Endometrial microvascular endothelial cells (primary cell): Measurements from ENCODE around the gene SLC5A10. TPM values are rescaled to one million over a fixed set of nuclear protein-coding genes. Genes with fewer than 3 reads are reported as not detected.
"Not testable (repeated sequence)": the region's sequence is repeated elsewhere in the genome, so short reads cannot be mapped to it uniquely, and the experiment has no call there.

ENCODE experiments used
- in situ Hi-C: cut with HindIII; loops from 2 replicates; pipeline ENCODE4 v1.10.0; 2017; ENCODE audit warnings: low sequenced_read_pairs, low pct_unique_long_range_greater_than_20kb; ENCODE audit errors: inconsistent ontology term
- total RNA-seq: library from RNA; depleted of rRNA; stranded (reverse); fragments of >200 nt; gene quantifications from one replicate; pipeline ENCODE4 v1.2.3, GENCODE V29; 2015; ENCODE audit errors: inconsistent ontology term

Gene SLC5A10
- total RNA-seq, result not detected

DNA sequence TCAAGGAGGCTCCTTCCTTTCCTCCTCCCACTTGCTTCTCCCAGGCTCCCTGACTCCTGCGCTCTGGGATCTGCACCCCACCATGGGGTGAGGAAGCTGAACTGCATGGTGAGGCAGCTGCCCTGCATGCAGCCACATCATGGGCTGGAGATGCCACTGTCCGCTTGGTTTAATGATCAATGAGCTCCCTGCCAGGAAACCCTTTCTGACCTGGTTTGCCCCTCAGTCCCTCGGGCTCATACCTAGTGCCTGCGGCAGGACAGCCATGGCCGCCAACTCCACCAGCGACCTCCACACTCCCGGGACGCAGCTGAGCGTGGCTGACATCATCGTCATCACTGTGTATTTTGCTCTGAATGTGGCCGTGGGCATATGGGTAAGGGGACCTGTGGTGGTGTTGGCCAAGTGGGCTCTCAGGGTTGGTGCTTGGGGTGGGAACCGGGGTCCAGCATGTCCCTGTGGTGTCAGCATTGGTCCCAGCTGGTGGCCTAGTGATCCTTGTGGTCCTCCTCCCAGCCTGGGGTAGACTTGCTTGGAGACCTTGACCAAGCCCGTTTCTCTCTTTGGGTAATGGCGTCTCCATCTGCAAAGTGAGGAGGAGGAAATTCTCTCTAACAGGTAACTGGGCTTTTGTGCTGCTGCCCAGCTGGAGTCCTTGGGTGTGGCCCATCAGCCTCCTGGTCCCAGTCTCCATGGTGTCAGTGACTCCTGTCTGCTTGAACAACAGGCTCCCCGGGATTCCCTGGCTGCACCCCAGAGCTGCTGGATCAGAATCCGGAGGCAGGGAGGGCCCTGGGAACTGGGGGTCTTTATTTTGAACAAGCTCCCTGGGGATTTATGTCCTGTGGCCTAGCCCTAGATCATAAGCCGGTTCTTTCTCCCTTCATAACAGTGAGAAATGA lies at the start of gene SLC5A10:
SLC5A10 (plus strand) TSS at position 225 of the 902 bp plus-strand sequence; CDS start at position 266, 41 bp downstream.
- in situ Hi-C loops, result no loop called here

GRCh38 chr17:18904482-18904881 lies 47.5 kb upstream of the SLC5A10 start:
- in situ Hi-C loops, result no loop called here

DNA sequence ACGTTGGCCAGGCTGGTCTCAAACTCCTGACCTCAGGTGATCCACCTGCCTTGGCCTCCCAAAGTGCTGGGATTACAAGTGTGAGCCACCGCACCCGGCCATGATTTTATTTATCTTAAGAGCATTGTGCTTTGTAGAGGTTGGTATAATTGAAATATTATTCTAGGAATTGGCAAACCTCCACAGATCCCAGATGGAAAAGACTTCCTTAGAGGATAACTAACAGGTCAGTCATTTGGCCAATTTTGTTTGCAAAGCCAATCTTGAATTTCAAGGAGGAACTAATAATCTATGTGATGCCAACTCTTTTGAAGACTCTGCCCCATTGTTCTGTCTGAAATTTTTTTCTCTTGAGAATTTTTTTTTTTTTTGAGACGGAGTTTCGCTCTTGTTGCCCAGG lies 46.7 kb upstream of the SLC5A10 start:
- in situ Hi-C loops, result no loop called here

GRCh38 chr17:18910326-18910725 lies 41.6 kb upstream of the SLC5A10 start:
- in situ Hi-C loops, result no loop called here

- in situ Hi-C loops, result no loop called here
Measured at GRCh38 chr17:18910881-18911280, 41.1 kb upstream of the SLC5A10 start.

GRCh38 chr17:18916816-18917500 lies 35.0 kb upstream of the SLC5A10 start:
- in situ Hi-C loops, result no loop called here

GRCh38 chr17:18917506-18918032 lies 34.4 kb upstream of the SLC5A10 start:
- in situ Hi-C loops, result no loop called here

- in situ Hi-C loops, result no loop called here
Measured at GRCh38 chr17:18919963-18920362, 32.0 kb upstream of the SLC5A10 start.

DNA sequence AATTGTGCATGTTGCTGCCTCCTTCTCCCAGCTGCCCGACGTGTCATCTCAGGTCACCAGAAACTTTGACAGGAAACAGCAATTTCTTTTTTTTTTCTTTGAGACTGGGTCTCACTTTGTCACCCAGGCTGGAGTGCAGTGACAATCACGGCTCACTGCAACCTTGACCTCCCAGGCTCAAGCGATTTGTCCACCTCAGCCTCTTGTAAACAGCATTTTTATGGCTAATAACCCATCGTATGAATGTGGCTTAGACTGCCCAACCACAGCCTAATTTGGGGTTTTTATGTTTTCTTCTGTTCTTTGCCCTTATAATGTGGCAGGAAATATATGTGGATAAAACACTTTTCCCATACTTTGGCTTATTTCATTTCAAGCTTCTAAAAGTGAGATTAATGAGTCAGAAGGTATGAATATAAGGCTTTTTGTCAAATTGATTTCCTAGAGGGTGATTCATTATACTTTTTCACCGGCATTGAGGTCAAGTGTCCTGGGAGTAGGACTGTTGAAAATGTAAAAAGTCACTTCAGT lies 31.0 kb upstream of the SLC5A10 start:
- in situ Hi-C loops, result no loop called here

DNA sequence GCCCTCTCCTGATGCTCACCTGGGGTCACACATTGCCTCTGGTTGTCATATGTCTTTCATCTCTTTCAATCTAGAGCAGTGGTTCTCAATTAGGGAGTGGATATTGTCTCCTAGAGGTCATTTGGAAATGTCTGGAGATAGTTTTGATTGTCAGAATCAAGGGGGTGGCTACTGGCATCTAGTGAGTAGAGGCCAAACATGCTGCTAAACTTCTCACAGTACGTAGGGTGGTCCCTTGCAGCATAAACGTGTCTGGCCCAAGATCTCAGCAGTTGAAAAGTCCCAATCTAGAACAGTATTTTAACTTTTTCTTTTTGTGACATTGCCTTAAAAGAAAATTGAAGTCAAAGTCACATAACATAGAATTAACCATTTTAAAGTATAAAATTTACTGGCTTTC lies 30.5 kb upstream of the SLC5A10 start:
- in situ Hi-C loops, result no loop called here

GRCh38 chr17:18921912-18922451 lies 30.0 kb upstream of the SLC5A10 start:
- in situ Hi-C loops, result no loop called here

DNA sequence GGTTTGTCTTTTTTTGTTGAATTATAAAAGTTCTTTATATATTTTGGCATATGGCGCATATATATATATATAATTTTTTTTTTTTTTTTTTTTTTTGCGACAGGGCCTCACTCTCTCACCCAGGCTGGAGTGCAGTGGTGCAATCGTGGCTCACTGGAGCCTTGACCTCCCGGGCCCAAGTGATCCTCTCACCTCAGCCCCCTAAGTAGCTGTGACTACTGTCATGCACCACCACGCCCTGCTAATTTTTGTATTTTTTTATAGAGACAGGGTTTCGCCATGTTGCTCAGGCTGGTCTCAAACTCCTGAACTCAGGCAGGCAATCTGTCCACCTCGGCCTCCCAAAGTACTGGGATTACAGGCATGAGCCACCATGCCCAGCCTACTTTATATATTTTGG lies 29.4 kb upstream of the SLC5A10 start:
- in situ Hi-C loops, result not testable (repeated sequence)

DNA sequence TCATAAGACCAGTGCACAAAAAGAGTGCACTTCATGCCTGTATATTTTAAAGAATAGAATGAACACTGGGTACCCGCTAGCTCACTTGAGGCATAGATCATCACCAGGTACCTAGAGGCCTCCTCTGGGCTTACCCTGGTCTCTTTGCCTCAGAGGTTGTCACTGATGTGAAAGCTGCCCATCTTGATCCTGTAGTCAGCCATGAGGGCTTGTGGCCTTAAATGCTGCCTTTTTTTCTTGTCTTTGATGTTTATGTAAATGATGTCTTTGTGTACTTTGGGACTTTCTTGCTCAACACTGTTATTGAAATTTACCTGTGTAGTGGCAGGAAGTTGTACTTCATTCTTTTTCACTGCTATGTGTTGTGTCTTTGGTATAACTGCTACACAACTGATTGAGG lies 26.8 kb upstream of the SLC5A10 start:
- in situ Hi-C loops, result no loop called here

DNA sequence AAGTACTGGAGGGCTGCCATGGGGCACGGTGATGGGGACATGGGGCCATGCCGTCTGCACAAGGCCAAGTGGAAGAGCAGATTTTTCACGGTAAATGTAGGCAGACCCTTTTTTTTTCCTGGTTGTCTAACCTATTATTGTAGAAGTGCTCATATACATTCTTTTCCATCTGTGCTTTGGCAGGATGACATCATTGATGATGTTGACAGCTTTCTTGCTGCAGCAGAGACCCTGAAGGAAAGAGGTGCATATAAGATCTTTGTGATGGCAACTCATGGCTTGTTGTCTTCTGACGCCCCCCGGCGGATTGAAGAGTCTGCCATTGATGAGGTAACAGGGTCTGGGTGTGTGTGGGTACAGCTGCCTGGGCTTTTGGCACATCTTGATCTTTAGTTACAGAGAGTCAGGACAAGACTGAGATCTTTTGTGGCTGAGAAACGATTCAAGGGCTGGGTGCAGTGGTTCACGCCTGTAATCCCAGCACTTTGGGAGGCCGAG lies 23.3 kb upstream of the SLC5A10 start:
- in situ Hi-C loops, result no loop called here

DNA sequence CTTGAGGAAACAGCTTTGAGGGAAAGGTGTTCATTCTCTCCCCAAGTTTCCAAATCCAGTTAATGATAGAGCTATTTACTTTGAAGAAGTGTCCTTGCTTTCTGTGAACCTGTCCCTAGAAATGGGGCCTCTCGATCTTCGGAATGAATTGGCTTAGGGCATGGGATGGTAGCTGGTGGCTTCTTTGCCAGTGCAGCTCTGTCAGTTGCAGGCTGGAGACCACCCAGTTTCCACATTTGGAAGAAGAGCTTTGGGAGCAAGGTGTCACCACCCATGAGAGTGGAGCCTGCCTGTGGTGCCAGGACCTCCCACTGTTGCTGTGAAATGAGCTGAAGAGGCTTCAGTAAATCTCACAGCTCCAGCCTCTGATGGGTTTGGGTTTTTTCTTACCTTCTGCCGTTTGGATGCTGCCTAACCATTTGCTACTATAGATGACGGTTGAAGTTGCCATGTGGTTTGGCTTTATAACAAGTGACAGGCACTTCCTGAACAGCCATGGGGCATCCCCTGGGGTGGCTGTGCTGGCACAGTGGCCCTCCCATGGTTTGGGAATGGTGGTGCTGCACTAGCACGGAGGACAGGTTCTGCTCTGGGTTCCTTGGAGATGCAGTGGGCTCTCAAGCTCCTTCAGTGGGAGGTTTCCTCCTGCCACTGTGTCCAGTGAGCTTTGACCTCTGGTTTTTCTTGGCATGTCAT lies 19.5 kb upstream of the SLC5A10 start:
- in situ Hi-C loops, result no loop called here

DNA sequence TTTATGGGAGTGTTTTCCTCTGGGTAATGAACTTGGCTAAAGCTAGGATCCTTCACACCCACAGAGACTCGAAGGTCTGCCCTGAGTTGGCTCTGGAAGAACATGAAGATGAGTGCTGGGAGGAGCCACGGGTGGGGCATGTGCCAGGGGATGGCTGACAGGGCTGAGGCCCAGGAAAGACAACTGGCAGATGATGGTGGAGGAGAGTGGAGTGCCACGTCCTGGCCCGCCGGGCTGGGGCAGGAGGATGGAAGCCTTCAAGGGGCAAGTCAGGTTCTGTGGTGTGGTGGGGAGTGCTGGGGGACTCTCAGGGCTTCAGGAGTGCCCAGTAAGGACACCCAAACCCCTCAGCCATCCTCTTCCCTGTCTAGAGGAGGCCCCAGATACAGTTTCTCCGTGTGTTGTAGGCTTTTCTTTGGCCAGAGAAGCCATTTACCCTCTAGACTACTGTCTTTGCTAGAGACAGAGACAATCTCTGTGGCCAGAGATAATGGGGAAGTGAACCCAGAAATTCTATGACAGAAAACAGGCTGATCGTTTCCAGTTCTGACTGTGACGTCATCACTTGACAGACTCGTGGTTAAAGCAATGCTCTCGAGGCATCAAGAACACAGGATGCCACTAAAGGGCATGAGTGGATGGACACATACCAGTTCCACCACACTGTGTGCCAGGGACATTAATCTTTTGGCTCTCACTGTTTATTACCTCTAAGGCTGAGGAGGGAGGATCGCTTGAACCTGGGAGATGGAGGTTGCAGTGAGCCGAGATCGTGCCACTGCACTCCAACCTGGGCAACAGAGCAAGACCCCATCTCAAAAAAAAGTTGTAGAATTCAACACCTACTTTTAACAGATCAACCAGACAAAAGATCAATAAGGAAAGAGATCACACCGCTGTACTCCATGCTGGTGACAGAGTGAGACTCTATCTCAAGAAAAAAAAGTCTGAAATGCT lies 18.6 kb upstream of the SLC5A10 start:
- in situ Hi-C loops, result no loop called here

- in situ Hi-C loops, result no loop called here
Measured at GRCh38 chr17:18937981-18938691, 13.8 kb upstream of the SLC5A10 start.
